Activated CD4-positive, alpha-beta T cell treated with anti-CD3 and anti-CD28 coated beads, Interleukin-2, amount 10 ng/mL, durations not matched to agents 7 days and 5 days (primary cell): ENCODE measurements around the gene DCBLD1. TPM values are rescaled to one million over a fixed set of nuclear protein-coding genes. Genes with fewer than 3 reads are reported as not detected.

Source experiments
- CTCF ChIA-PET: fragments of 350-600 bp; sonication (Branson Sonifier 250); formaldehyde crosslinking; loops from one replicate; lab custom pipeline; 2021; ENCODE audit warnings: antibody characterized with exemption; lab: Charles Lee
- POLR2A ChIA-PET: fragments of 350-600 bp; sonication (Branson Sonifier 250); formaldehyde crosslinking; loops from one replicate; lab custom pipeline; 2021; ENCODE audit warnings: antibody characterized with exemption; lab: Charles Lee
- DNase-seq: peaks from one replicate; pipeline ENCODE4 v3.0.0-alpha.2; 2020
- H3K27ac Mint-ChIP-seq: one replicate; pipeline ENCODE4 v1.8.0; 2021; ENCODE audit warnings: mild to moderate bottlenecking, moderate library complexity, mixed read lengths
- H3K27me3 Mint-ChIP-seq: one replicate; pipeline ENCODE4 v1.8.0; 2021; ENCODE audit warnings: mixed read lengths
- H3K36me3 Mint-ChIP-seq: one replicate; pipeline ENCODE4 v1.8.0; 2021; ENCODE audit warnings: low read depth, mixed read lengths
- H3K4me1 Mint-ChIP-seq: one replicate; pipeline ENCODE4 v1.8.0; 2021; ENCODE audit warnings: mixed read lengths
- H3K4me3 Mint-ChIP-seq: one replicate; pipeline ENCODE4 v1.8.0; 2021; ENCODE audit warnings: mild to moderate bottlenecking, moderate library complexity, mixed read lengths
- H3K9me3 Mint-ChIP-seq: one replicate; pipeline ENCODE4 v1.8.0; 2021; ENCODE audit warnings: mixed read lengths
- total RNA-seq, 2 experiments: library from RNA; stranded (reverse); gene quantifications; one replicate each; pipeline ENCODE4 v1.2.3, GENCODE V29; 2021

The DCBLD1 gene
- total RNA-seq, 2 experiments from 2014 or later, result 3.7 to 5.1 TPM

- ChIA-PET POLR2A (no interaction called here), CTCF (interaction anchor here (0.8 kb wide), 1 partner anchor 8 kb away, joined by 3 read pairs; no protein-coding TSS in a partner anchor)
- Mint-ChIP-seq H3K27me3 (no peaks in the 10 kb centered on the region), H3K36me3 (peaks cover 2% of the 10 kb centered on the region), H3K4me1 (peaks cover 33% of the 10 kb centered on the region), H3K9me3 (no peaks in the 10 kb centered on the region), H3K4me3 (no peak overlapping the region), H3K27ac (no peak overlapping the region)
- no peak for DNase-seq
Observed at GRCh38 chr6:117545161-117545595, 62.7 kb downstream of the DCBLD1 start.

GRCh38 chr6:117546674-117547073 lies 64.2 kb downstream of the DCBLD1 start:
- Mint-ChIP-seq H3K4me1 (peaks cover 42% of the 10 kb centered on the region), H3K9me3 (no peaks in the 10 kb centered on the region), H3K27me3 (no peaks in the 10 kb centered on the region), H3K36me3 (peaks cover 2% of the 10 kb centered on the region), H3K4me3 (no peak overlapping the region), H3K27ac (peak overlapping the region; percentile 3)
- POLR2A ChIA-PET, result no interaction called here
- no peak for DNase-seq
- CTCF ChIA-PET, result no interaction called here

GRCh38 chr6:117547688-117548621 lies 65.5 kb downstream of the DCBLD1 start:
- H3K9me3 Mint-ChIP-seq, result no peaks in the 10 kb centered on the region
- H3K27ac Mint-ChIP-seq, result peak overlapping the region; percentile 94
- peaks cover 2% of the 10 kb centered on the region for H3K36me3 Mint-ChIP-seq
- CTCF ChIA-PET, result interaction anchor here (0.7 to 0.9 kb wide), 2 partner anchors 54 to 98 kb away, joined by 3 read pairs; no protein-coding TSS in a partner anchor
- POLR2A ChIA-PET, result no interaction called here
- peaks cover 42% of the 10 kb centered on the region for H3K4me1 Mint-ChIP-seq
- H3K4me3 Mint-ChIP-seq, result peak overlapping the region; percentile 71
- DNase-seq, result peak; percentile 58
- H3K27me3 Mint-ChIP-seq, result no peaks in the 10 kb centered on the region

- peaks cover 42% of the 10 kb centered on the region for H3K4me1 Mint-ChIP-seq
- peak overlapping the region; percentile 94 for H3K27ac Mint-ChIP-seq
- peak; percentile 32 for DNase-seq
- no peaks in the 10 kb centered on the region for H3K27me3 Mint-ChIP-seq
- ChIA-PET POLR2A (no interaction called here), CTCF (interaction anchor here (0.9 kb wide), 2 partner anchors 55 to 99 kb away, joined by 3 read pairs; no protein-coding TSS in a partner anchor)
- H3K36me3 Mint-ChIP-seq, result peaks cover 2% of the 10 kb centered on the region
- H3K9me3 Mint-ChIP-seq, result no peaks in the 10 kb centered on the region
- peak overlapping the region; percentile 71 for H3K4me3 Mint-ChIP-seq
Observed at GRCh38 chr6:117548797-117549301, 66.4 kb downstream of the DCBLD1 start.

- Mint-ChIP-seq H3K4me3 (peak overlapping the region; percentile 71), H3K27ac (peak overlapping the region; percentile 94), H3K27me3 (no peaks in the 10 kb centered on the region), H3K4me1 (peaks cover 42% of the 10 kb centered on the region), H3K9me3 (no peaks in the 10 kb centered on the region), H3K36me3 (peaks cover 2% of the 10 kb centered on the region)
- ChIA-PET POLR2A (interaction anchor here (0.6 kb wide), 1 partner anchor 17 kb away, joined by 3 read pairs; no protein-coding TSS in a partner anchor), CTCF (interaction anchor here (0.6 to 1.0 kb wide), 3 partner anchors 9 to 103 kb away, joined by 3 read pairs; no protein-coding TSS in a partner anchor)
- no peak for DNase-seq
Observed at GRCh38 chr6:117549611-117550010, 67.1 kb downstream of the DCBLD1 start.

GRCh38 chr6:117550078-117550600 lies 67.7 kb downstream of the DCBLD1 start:
- Mint-ChIP-seq H3K4me3 (no peak overlapping the region), H3K27me3 (peaks cover 2% of the 10 kb centered on the region), H3K27ac (peak overlapping the region; percentile 94), H3K9me3 (no peaks in the 10 kb centered on the region), H3K36me3 (peaks cover 2% of the 10 kb centered on the region), H3K4me1 (peaks cover 42% of the 10 kb centered on the region)
- ChIA-PET CTCF (interaction anchor here (0.6 to 1.6 kb wide), 4 partner anchors 9 to 102 kb away, joined by 3 to 5 read pairs (median 3); no protein-coding TSS in a partner anchor), POLR2A (interaction anchor here (0.6 kb wide), 1 partner anchor 16 kb away, joined by 3 read pairs; no protein-coding TSS in a partner anchor)
- no peak for DNase-seq

GRCh38 chr6:117550618-117551242 lies 68.3 kb downstream of the DCBLD1 start:
- ChIA-PET POLR2A (no interaction called here), CTCF (interaction anchor here (0.7 to 2.0 kb wide), 8 partner anchors 10 to 101 kb away, joined by 3 to 6 read pairs (median 3); no protein-coding TSS in a partner anchor)
- DNase-seq, result no peak
- H3K9me3 Mint-ChIP-seq, result no peaks in the 10 kb centered on the region
- H3K36me3 Mint-ChIP-seq, result peaks cover 2% of the 10 kb centered on the region
- peak overlapping the region; percentile 54 for H3K27ac Mint-ChIP-seq
- H3K4me1 Mint-ChIP-seq, result peaks cover 42% of the 10 kb centered on the region
- no peak overlapping the region for H3K4me3 Mint-ChIP-seq
- peaks cover 3% of the 10 kb centered on the region for H3K27me3 Mint-ChIP-seq

- Mint-ChIP-seq H3K36me3 (no peaks in the 10 kb centered on the region), H3K27ac (no peak overlapping the region), H3K4me3 (no peak overlapping the region), H3K27me3 (peaks cover 6% of the 10 kb centered on the region), H3K4me1 (peaks cover 32% of the 10 kb centered on the region), H3K9me3 (no peaks in the 10 kb centered on the region)
- ChIA-PET CTCF (interaction anchor here (2.0 kb wide), 1 partner anchor 10 kb away, joined by 6 read pairs; no protein-coding TSS in a partner anchor), POLR2A (no interaction called here)
- DNase-seq, result no peak
Observed at GRCh38 chr6:117552618-117553017, 70.1 kb downstream of the DCBLD1 start.

GRCh38 chr6:117553142-117553541 lies 70.7 kb downstream of the DCBLD1 start:
- no peak overlapping the region for H3K4me3 Mint-ChIP-seq
- POLR2A ChIA-PET, result no interaction called here
- H3K27me3 Mint-ChIP-seq, result peaks cover 6% of the 10 kb centered on the region
- CTCF ChIA-PET, result no interaction called here
- DNase-seq, result no peak
- H3K27ac Mint-ChIP-seq, result no peak overlapping the region
- no peaks in the 10 kb centered on the region for H3K9me3 Mint-ChIP-seq
- H3K36me3 Mint-ChIP-seq, result no peaks in the 10 kb centered on the region
- peaks cover 30% of the 10 kb centered on the region for H3K4me1 Mint-ChIP-seq

- Mint-ChIP-seq H3K27ac (no peak overlapping the region), H3K27me3 (peaks cover 6% of the 10 kb centered on the region), H3K36me3 (no peaks in the 10 kb centered on the region), H3K9me3 (no peaks in the 10 kb centered on the region), H3K4me1 (peaks cover 9% of the 10 kb centered on the region), H3K4me3 (no peak overlapping the region)
- ChIA-PET CTCF (interaction anchor here (0.7 kb wide), 1 partner anchor 28 kb away, joined by 3 read pairs; no protein-coding TSS in a partner anchor), POLR2A (no interaction called here)
- DNase-seq, result no peak
Observed at GRCh38 chr6:117555262-117555849, 72.9 kb downstream of the DCBLD1 start.

GRCh38 chr6:117555882-117556498 lies 73.5 kb downstream of the DCBLD1 start:
- Mint-ChIP-seq H3K4me1 (peaks cover 3% of the 10 kb centered on the region), H3K4me3 (no peak overlapping the region), H3K36me3 (no peaks in the 10 kb centered on the region), H3K27me3 (peaks cover 6% of the 10 kb centered on the region), H3K9me3 (no peaks in the 10 kb centered on the region), H3K27ac (no peak overlapping the region)
- peak; percentile 60 for DNase-seq
- POLR2A ChIA-PET, result no interaction called here
- CTCF ChIA-PET, result interaction anchor here (0.7 kb wide), 1 partner anchor 27 kb away, joined by 3 read pairs; no protein-coding TSS in a partner anchor
